MM.1S (cell line): ENCODE measurements around the gene TMX4.

Source experiments
- DNase-seq: peaks from one replicate; pipeline ENCODE4 v3.0.0-alpha.2; 2015
- H2AFZ ChIP-seq: fragments of 300-600 bp; sonication (generic); 2 replicates; pipeline ENCODE4 v1.6.0; 2016; ENCODE audit warnings: antibody characterized with exemption, low read length
- H3F3A ChIP-seq: fragments of 300-600 bp; sonication (generic); 2 replicates; pipeline ENCODE4 v1.6.1; 2016; ENCODE audit warnings: mild to moderate bottlenecking, antibody characterized with exemption, low read length, moderate library complexity, mixed read lengths; ENCODE audit not compliant: insufficient read depth
- H3K27ac ChIP-seq: fragments of 300-600 bp; sonication (generic); 2 replicates; pipeline ENCODE4 v1.5.1; 2016; ENCODE audit warnings: mild to moderate bottlenecking, low read length
- H3K27me3 ChIP-seq: fragments of 300-600 bp; sonication (generic); replicated peaks from 2 replicates; pipeline ENCODE4 v1.6.0; 2016; ENCODE audit warnings: low read length; ENCODE audit not compliant: insufficient read depth
- H3K36me3 ChIP-seq: fragments of 300-600 bp; sonication (generic); replicated peaks from 2 replicates; pipeline ENCODE4 v1.6.1; 2016; ENCODE audit warnings: mild to moderate bottlenecking, low read length, mixed read lengths; ENCODE audit not compliant: insufficient read depth
- H3K4me1 ChIP-seq: fragments of 300-600 bp; sonication (generic); 2 replicates; pipeline ENCODE4 v1.6.1; 2016; ENCODE audit warnings: low read length, mixed read lengths
- H3K4me2 ChIP-seq: fragments of 300-600 bp; sonication (generic); 2 replicates; pipeline ENCODE4 v1.6.0; 2016; ENCODE audit warnings: low read depth, low read length
- H3K4me3 ChIP-seq: fragments of 300-600 bp; sonication (generic); 2 replicates; pipeline ENCODE4 v1.5.1; 2016; ENCODE audit warnings: low read length, mixed read lengths
- H3K79me2 ChIP-seq: fragments of 300-600 bp; sonication (generic); 2 replicates; pipeline ENCODE4 v1.6.1; 2016; ENCODE audit warnings: mixed run types, low read length, mixed read lengths
- H3K9ac ChIP-seq: fragments of 300-600 bp; sonication (generic); 2 replicates; pipeline ENCODE4 v1.6.1; 2016; ENCODE audit warnings: low read length, mixed read lengths
- H3K9me2 ChIP-seq: fragments of 300-600 bp; sonication (generic); replicated peaks from 2 replicates; pipeline ENCODE4 v1.6.1; 2016; ENCODE audit warnings: mild to moderate bottlenecking, low read length, mixed read lengths; ENCODE audit not compliant: insufficient read depth
- H3K9me3 ChIP-seq: fragments of 300-600 bp; sonication (generic); replicated peaks from 2 replicates; pipeline ENCODE4 v1.6.1; 2016; ENCODE audit warnings: mild to moderate bottlenecking, low read length, mixed read lengths; ENCODE audit not compliant: insufficient read depth
- H4K20me1 ChIP-seq: fragments of 300-600 bp; sonication (generic); 2 replicates; pipeline ENCODE4 v1.6.1; 2016; ENCODE audit warnings: mild to moderate bottlenecking, low read length, moderate library complexity, mixed read lengths; ENCODE audit not compliant: insufficient read depth
- CTCF ChIP-seq: fragments of 300-600 bp; sonication (generic); IDR thresholded peaks from 2 replicates; pipeline ENCODE4 v1.5.1; 2016; ENCODE audit warnings: antibody characterized with exemption, low read length, mixed read lengths
- EZH2 ChIP-seq: fragments of 300-600 bp; sonication (generic); optimal IDR thresholded peaks from 2 replicates; pipeline ENCODE3; 2017; ENCODE audit warnings: low read depth, mild to moderate bottlenecking, antibody characterized with exemption, low read length, mixed read lengths
- EZH2phosphoT487 ChIP-seq: fragments of 300-600 bp; sonication (generic); IDR thresholded peaks from 2 replicates; pipeline ENCODE4 v1.6.1; 2018; ENCODE audit warnings: antibody characterized with exemption, low read length

TMX4 gene

GRCh38 chr20:8057871-8058270 is 38.3 kb upstream of the TMX4 start:
- H3K4me3 ChIP-seq = no peak overlapping the region

GRCh38 chr20:8055096-8055495 is 35.5 kb upstream of the TMX4 start:
- Histone ChIP-seq H3K9me2 (no peaks in the 10 kb centered on the region), H3K9me3 (no peaks in the 10 kb centered on the region), H3K27ac (no peak overlapping the region), H4K20me1 (no peaks in the 10 kb centered on the region), H3F3A (no peaks in the 10 kb centered on the region), H3K4me2 (no peak overlapping the region), H3K36me3 (no peaks in the 10 kb centered on the region), H3K27me3 (no peaks in the 10 kb centered on the region), H3K79me2 (no peaks in the 10 kb centered on the region), H2AFZ (no peak overlapping the region), H3K4me1 (no peaks in the 10 kb centered on the region), H3K9ac (no peak overlapping the region), H3K4me3 (no peak overlapping the region)
- DNase-seq = no peak
- TF ChIP-seq EZH2 (no peak), CTCF (no peak), EZH2phosphoT487 (no peak)

More at GRCh38 chr20:8057871-8058270, 38.3 kb upstream of the TMX4 start:
- Histone ChIP-seq H3K27ac (no peak overlapping the region), H3K4me1 (no peaks in the 10 kb centered on the region), H3K4me2 (no peak overlapping the region), H3K9ac (no peak overlapping the region), H2AFZ (no peak overlapping the region), H3K27me3 (no peaks in the 10 kb centered on the region), H3K79me2 (no peaks in the 10 kb centered on the region), H3K9me2 (no peaks in the 10 kb centered on the region), H3F3A (no peaks in the 10 kb centered on the region), H3K9me3 (no peaks in the 10 kb centered on the region), H4K20me1 (no peaks in the 10 kb centered on the region), H3K36me3 (no peaks in the 10 kb centered on the region)
- DNase-seq = no peak
- TF ChIP-seq CTCF = no peak

GRCh38 chr20:8050157-8050837 is 30.7 kb upstream of the TMX4 start:
- no peak for DNase-seq
- H4K20me1 ChIP-seq = no peaks in the 10 kb centered on the region
- no peak overlapping the region for H3K27ac ChIP-seq
- no peaks in the 10 kb centered on the region for H3K9me3 ChIP-seq
- no peak overlapping the region for H2AFZ ChIP-seq
- no peak overlapping the region for H3K9ac ChIP-seq
- H3K36me3 ChIP-seq = no peaks in the 10 kb centered on the region
- H3K79me2 ChIP-seq = no peaks in the 10 kb centered on the region
- no peak overlapping the region for H3K4me2 ChIP-seq
- H3K27me3 ChIP-seq = no peaks in the 10 kb centered on the region
- H3K4me1 ChIP-seq = no peaks in the 10 kb centered on the region
- H3F3A ChIP-seq = no peaks in the 10 kb centered on the region
- H3K9me2 ChIP-seq = no peaks in the 10 kb centered on the region
- TF ChIP-seq CTCF (no peak), EZH2phosphoT487 (no peak), EZH2 (no peak)
- H3K4me3 ChIP-seq = no peak overlapping the region
